Effector memory CD4-positive, alpha-beta T cell (primary cell): Measurements from ENCODE around the gene OSBP2.

Source experiments
- DNase-seq, 3 donors: peaks; one replicate each; pipeline ENCODE4 v3.0.0-alpha.2; 2020
- H3K27ac ChIP-seq: 2 replicates; pipeline ENCODE4 v1.7.0; 2013; ENCODE audit warnings: mild to moderate bottlenecking, low read length, moderate library complexity; ENCODE audit not compliant: insufficient read depth, poor library complexity, severe bottlenecking
- H3K27me3 ChIP-seq: replicated peaks from 2 replicates; pipeline ENCODE4 v1.7.0; 2013; ENCODE audit warnings: mild to moderate bottlenecking, low read length; ENCODE audit not compliant: insufficient read depth, control insufficient read depth, poor library complexity, severe bottlenecking
- H3K36me3 ChIP-seq: 2 replicates; pipeline ENCODE4 v1.7.0; 2013; ENCODE audit warnings: mild to moderate bottlenecking, low read length, moderate library complexity; ENCODE audit not compliant: control insufficient read depth, insufficient read depth
- H3K4me1 ChIP-seq: 2 replicates; pipeline ENCODE4 v1.7.0; 2013; ENCODE audit warnings: low read length, mild to moderate bottlenecking; ENCODE audit not compliant: control insufficient read depth, insufficient read depth, poor library complexity, severe bottlenecking
- H3K4me3 ChIP-seq: 2 replicates; pipeline ENCODE4 v1.7.0; 2013; ENCODE audit warnings: low read length, low read depth, mild to moderate bottlenecking; ENCODE audit not compliant: insufficient read depth, poor library complexity, severe bottlenecking
- H3K9me3 ChIP-seq: 2 replicates; pipeline ENCODE4 v1.7.0; 2013; ENCODE audit warnings: mild to moderate bottlenecking, low read length, moderate library complexity; ENCODE audit not compliant: control insufficient read depth

The OSBP2 gene

DNA sequence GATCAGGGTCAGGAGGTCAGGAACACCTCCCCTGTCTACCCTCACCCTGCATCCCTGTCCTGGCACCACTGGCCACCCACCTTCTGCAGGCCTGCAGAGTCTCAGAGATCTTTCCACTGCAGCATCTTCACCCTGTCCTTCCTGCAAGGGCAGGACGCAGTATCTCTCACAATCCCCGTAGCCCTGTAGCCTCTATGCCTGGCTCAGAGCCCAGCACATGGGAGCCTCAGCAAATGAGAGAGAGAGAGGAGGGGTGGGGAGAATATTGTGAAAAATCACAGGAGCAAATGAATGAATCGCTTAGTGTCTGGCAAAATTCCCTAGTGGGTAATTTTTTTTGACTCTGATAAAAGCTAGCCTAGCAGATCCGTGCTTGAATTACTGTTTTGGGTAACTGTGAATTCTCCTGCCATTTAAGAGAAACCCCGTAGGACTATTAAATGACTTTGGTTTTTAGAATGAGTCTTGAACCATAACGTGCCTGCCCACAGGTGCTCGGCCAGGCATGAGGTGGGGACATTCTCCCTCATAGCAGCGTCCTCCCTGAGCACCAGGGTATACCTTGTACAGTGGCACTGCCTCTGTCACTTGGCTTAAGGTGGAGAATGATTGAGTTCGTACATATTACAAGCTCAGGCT, 182.4 kb downstream of the OSBP2 start:
- no peak for DNase-seq
- Histone ChIP-seq H3K4me1 (no peaks in the 10 kb centered on the region), H3K4me3 (no peak overlapping the region), H3K9me3 (no peaks in the 10 kb centered on the region), H3K36me3 (no peaks in the 10 kb centered on the region), H3K27ac (no peak overlapping the region), H3K27me3 (no peaks in the 10 kb centered on the region)

GRCh38 chr22:30877662-30878515, 183.2 kb downstream of the OSBP2 start:
- H3K9me3 ChIP-seq, result no peaks in the 10 kb centered on the region
- no peaks in the 10 kb centered on the region for H3K27me3 ChIP-seq
- no peak for DNase-seq
- H3K27ac ChIP-seq, result no peak overlapping the region
- no peaks in the 10 kb centered on the region for H3K4me1 ChIP-seq
- H3K4me3 ChIP-seq, result no peak overlapping the region
- no peaks in the 10 kb centered on the region for H3K36me3 ChIP-seq

DNA sequence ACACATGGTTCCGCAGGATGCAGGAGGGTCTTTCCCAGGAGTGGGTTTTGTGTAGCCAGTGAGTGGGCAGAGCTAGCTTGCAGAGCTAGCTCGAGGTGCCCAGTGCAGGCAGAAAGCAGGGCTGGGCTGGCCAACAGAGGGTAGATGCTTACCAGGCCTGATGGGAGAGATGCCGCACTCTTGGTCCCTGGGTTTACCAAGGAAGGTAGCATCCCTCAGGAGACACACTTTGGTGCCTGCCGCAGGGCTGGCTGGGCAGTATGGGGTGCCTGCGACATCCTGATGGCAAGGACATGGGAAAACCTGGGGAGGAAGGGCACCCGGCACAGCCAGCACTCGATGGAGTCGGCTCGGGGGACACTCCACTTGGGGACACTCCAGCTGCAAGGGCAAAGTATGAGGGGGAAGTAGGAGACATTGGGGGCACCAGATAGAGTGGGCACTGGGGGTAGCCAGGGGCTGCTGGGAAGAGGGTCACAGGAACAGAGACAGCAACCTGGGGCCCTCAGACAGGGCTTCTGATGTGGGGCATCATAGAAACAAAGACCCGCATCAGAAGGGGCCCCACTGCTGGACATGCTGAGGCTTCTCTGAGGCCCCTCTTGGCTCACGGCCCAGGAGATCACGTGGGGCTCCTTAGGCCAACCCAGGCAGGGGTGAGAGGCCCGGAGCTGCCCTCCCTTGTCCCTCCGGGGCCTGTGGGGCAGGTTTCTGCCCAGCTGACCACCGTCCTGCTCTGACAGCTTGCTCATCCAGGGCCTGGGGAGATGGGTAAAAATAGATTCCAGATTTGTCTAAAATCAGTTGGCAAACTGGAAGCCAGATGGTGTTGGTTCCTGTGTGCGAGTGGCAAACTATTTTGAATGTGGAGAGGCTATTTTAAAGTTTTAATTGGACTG, 184.1 kb downstream of the OSBP2 start:
- no peak overlapping the region for H3K27ac ChIP-seq
- H3K4me1 ChIP-seq, result no peaks in the 10 kb centered on the region
- no peaks in the 10 kb centered on the region for H3K36me3 ChIP-seq
- DNase-seq, result no peak
- H3K9me3 ChIP-seq, result no peaks in the 10 kb centered on the region
- no peak overlapping the region for H3K4me3 ChIP-seq
- no peaks in the 10 kb centered on the region for H3K27me3 ChIP-seq

- Histone ChIP-seq H3K4me1 (no peaks in the 10 kb centered on the region), H3K36me3 (no peaks in the 10 kb centered on the region), H3K9me3 (no peaks in the 10 kb centered on the region), H3K27ac (no peak overlapping the region), H3K4me3 (no peak overlapping the region), H3K27me3 (no peaks in the 10 kb centered on the region)
- no peak for DNase-seq
Observed at GRCh38 chr22:30879415-30879797, 184.7 kb downstream of the OSBP2 start.

DNA sequence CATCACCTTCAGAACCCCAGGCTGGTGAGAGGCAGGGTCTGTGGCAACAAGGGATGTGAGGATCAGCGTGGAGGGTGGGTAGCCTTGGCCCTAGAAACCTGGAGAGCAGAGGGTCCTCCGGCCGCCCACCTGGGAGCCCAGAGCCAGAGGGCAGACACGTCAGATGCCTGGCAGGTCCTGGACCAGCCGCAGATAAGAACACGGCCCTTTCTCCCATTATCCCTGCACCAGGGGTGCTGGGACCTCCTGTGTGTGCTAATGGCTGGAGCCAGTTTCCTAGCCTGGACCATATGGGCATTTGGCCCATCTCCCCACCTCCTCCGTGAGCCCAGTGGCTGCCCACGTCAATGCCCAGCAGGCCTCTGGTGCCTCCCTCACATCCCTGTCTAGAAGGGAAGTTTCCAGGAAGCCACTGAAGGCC, 185.5 kb downstream of the OSBP2 start:
- H3K4me3 ChIP-seq, result no peak overlapping the region
- H3K9me3 ChIP-seq, result no peaks in the 10 kb centered on the region
- no peaks in the 10 kb centered on the region for H3K36me3 ChIP-seq
- no peaks in the 10 kb centered on the region for H3K4me1 ChIP-seq
- H3K27ac ChIP-seq, result no peak overlapping the region
- no peaks in the 10 kb centered on the region for H3K27me3 ChIP-seq
- no peak for DNase-seq

GRCh38 chr22:30880847-30881246, 186.2 kb downstream of the OSBP2 start:
- Histone ChIP-seq H3K9me3 (no peaks in the 10 kb centered on the region), H3K4me3 (no peak overlapping the region), H3K27ac (no peak overlapping the region), H3K4me1 (no peaks in the 10 kb centered on the region), H3K36me3 (no peaks in the 10 kb centered on the region), H3K27me3 (no peaks in the 10 kb centered on the region)
- DNase-seq, result no peak

- Histone ChIP-seq H3K9me3 (no peaks in the 10 kb centered on the region), H3K27ac (no peak overlapping the region), H3K36me3 (no peaks in the 10 kb centered on the region), H3K27me3 (no peaks in the 10 kb centered on the region), H3K4me1 (no peaks in the 10 kb centered on the region), H3K4me3 (no peak overlapping the region)
- DNase-seq, result no peak
Observed at GRCh38 chr22:30881361-30882183, 186.9 kb downstream of the OSBP2 start.

DNA sequence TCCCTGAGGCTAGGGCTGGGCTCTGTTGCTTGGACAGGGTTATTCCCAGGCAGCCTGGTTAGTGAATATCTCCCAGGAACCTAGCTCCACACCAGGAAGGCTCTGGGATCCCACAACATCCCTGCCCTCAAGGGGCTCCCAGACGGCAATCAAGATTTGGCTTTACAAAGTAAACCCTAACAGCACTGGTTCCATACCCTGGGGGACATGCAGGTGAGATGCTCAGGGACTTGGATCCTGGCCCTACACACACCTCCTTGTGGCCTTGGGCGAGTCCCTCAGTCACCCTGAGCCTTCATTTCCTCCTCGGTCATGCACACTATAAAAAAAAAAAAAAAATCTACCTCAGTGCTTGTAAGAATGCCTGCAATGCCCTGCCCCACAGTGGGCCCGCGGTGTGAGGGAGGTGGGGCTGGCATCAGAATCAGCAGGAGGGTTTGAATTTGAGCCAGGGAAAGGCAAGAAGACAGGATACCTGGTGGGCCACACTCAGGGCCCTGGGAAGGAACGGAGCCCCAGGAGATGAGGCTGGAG, 187.6 kb downstream of the OSBP2 start:
- DNase-seq, result no peak
- Histone ChIP-seq H3K36me3 (no peaks in the 10 kb centered on the region), H3K4me3 (no peak overlapping the region), H3K27ac (no peak overlapping the region), H3K27me3 (no peaks in the 10 kb centered on the region), H3K4me1 (no peaks in the 10 kb centered on the region), H3K9me3 (no peaks in the 10 kb centered on the region)

GRCh38 chr22:30882974-30883533, 188.4 kb downstream of the OSBP2 start:
- DNase-seq, result no peak
- H3K9me3 ChIP-seq, result no peaks in the 10 kb centered on the region
- H3K36me3 ChIP-seq, result no peaks in the 10 kb centered on the region
- no peak overlapping the region for H3K4me3 ChIP-seq
- no peak overlapping the region for H3K27ac ChIP-seq
- H3K27me3 ChIP-seq, result no peaks in the 10 kb centered on the region
- no peaks in the 10 kb centered on the region for H3K4me1 ChIP-seq
